A549 (cell line): ENCODE results near the gene LAMC2. TPM values are rescaled to one million over a fixed set of nuclear protein-coding genes. Genes with fewer than 3 reads are reported as not detected.

ENCODE experiments used
- ATAC-seq, 2 experiments: fragments of 200-7000 bp in 1 of 2; fragments of >200 bp in 1 of 2; cut with Nextera tagmentation in 1 of 2; cut with Tn5 transposase in 1 of 2; 3 replicates each; pipeline versions ENCODE4 v1.8.0 to v1.9.1; 2018 to 2020; ENCODE audit warnings: mild to moderate bottlenecking in 1 of 2, moderate library complexity in 1 of 2
- CTCF ChIA-PET: fragments of 300-600 bp; sonication (Branson Sonifier 250); formaldehyde crosslinking; extraction: SDS; loops from one replicate; lab custom pipeline; 2021; ENCODE audit warnings: antibody characterized with exemption, inconsistent platforms; lab: Yijun Ruan, JAX
- POLR2A ChIA-PET: fragments of 350-600 bp; formaldehyde crosslinking; extraction: SDS; loops from one replicate; lab custom pipeline; 2021; ENCODE audit warnings: antibody characterized with exemption, inconsistent platforms; lab: Yijun Ruan, JAX
- DNase-seq, 2 experiments: peaks; one replicate each; pipeline versions ENCODE4 v3.0.0 to v3.0.0-alpha.2; 2011 to 2016; ENCODE audit warnings: low read depth in 1 of 2, low spot score in 1 of 2
- FAIRE-seq: peaks from 2 replicates; lab custom pipeline; 2011; peaks lifted over from hg19 to GRCh38; lab: Jason Lieb, UNC
- H3K27ac ChIP-seq, 2 experiments: fragments of >200 bp; sonication (Bioruptor Twin); formaldehyde crosslinking; 3 replicates each; pipeline ENCODE4 v1.5.1; 2016 to 2017
- H3K4me1 ChIP-seq: fragments of >200 bp; sonication (Bioruptor Twin); formaldehyde crosslinking; 3 replicates; pipeline ENCODE4 v1.6.1; 2016
- H3K4me2 ChIP-seq: fragments of >200 bp; sonication (Bioruptor Twin); formaldehyde crosslinking; 3 replicates; pipeline ENCODE4 v1.6.1; 2016
- H3K4me3 ChIP-seq: fragments of >200 bp; sonication (Bioruptor Twin); formaldehyde crosslinking; 3 replicates; pipeline ENCODE4 v1.5.1; 2016
- H3K9me3 ChIP-seq: fragments of >200 bp; sonication (Bioruptor Twin); formaldehyde crosslinking; 3 replicates; pipeline ENCODE4 v1.6.1; 2016
- CBX8 ChIP-seq: fragments of 200-600 bp; sonication (generic); IDR thresholded peaks from 2 replicates; pipeline ENCODE4 v1.6.1; 2016
- CEBPB ChIP-seq, 2 experiments: fragments of >200 bp in 1 of 2; sonication (Bioruptor Twin) in 1 of 2; formaldehyde crosslinking in 1 of 2; IDR thresholded peaks; 2 replicates each; pipeline ENCODE4 v1.6.1; 2012 to 2016
- EHF ChIP-seq: fragments of 250-450 bp; sonication (Bioruptor Pico); IDR thresholded peaks from 2 replicates; pipeline ENCODE4 v1.5.0; 2020; ENCODE audit warnings: mild to moderate bottlenecking
- EHMT2 ChIP-seq: fragments of 200-600 bp; sonication (generic); IDR thresholded peaks from 2 replicates; pipeline ENCODE4 v1.6.1; 2016; ENCODE audit warnings: antibody characterized with exemption, low read depth, mild to moderate bottlenecking, moderate library complexity
- ESRRA ChIP-seq: fragments of 150-350 bp; IDR thresholded peaks from 2 replicates; pipeline ENCODE4 v1.6.1; 2014; ENCODE audit warnings: mild to moderate bottlenecking, low read length, borderline replicate concordance
- FOXS1 ChIP-seq: fragments of 250-450 bp; sonication (Bioruptor Pico); IDR thresholded peaks from 2 replicates; pipeline ENCODE4 v1.5.0; 2020; ENCODE audit warnings: mild to moderate bottlenecking, moderate library complexity
- HDAC2 ChIP-seq: fragments of 200-600 bp; sonication (generic); IDR thresholded peaks from 2 replicates; pipeline ENCODE4 v1.6.1; 2016
- JUNB ChIP-seq: fragments of >200 bp; sonication (Bioruptor Twin); formaldehyde crosslinking; IDR thresholded peaks from 2 replicates; pipeline ENCODE4 v1.6.1; 2016
- MAFK ChIP-seq: fragments of 450-650 bp; IDR thresholded peaks from 2 replicates; pipeline ENCODE4 v1.6.1; 2014; ENCODE audit not compliant: partially characterized antibody
- MYC ChIP-seq: IDR thresholded peaks from 2 replicates; pipeline ENCODE4 v1.6.1; 2012; ENCODE audit warnings: mild to moderate bottlenecking, inconsistent platforms, low read length, improper control_type of control experiment, borderline replicate concordance
- NPAS2 ChIP-seq: fragments of 250-450 bp; sonication (Bioruptor Pico); IDR thresholded peaks from 2 replicates; pipeline ENCODE4 v1.8.0; 2022; ENCODE audit warnings: mild to moderate bottlenecking, moderate library complexity, borderline replicate concordance
- POLR2A ChIP-seq: IDR thresholded peaks from 2 replicates; pipeline ENCODE4 v1.6.1; 2012; ENCODE audit warnings: mild to moderate bottlenecking, low read length
- POLR2AphosphoS2 ChIP-seq: conservative IDR thresholded peaks from 2 replicates; pipeline ENCODE4 v1.6.1; 2012; ENCODE audit warnings: low read length, improper control_type of control experiment, inconsistent platforms
- RAD21 ChIP-seq, 2 experiments: fragments of >200 bp in 1 of 2; sonication (Bioruptor Twin) in 1 of 2; formaldehyde crosslinking in 1 of 2; IDR thresholded peaks in 1 of 2; conservative IDR thresholded peaks in 1 of 2; 2 replicates in 1 of 2; 3 replicates in 1 of 2; pipeline ENCODE4 v1.6.1; 2012 to 2018; ENCODE audit warnings: inconsistent platforms in 1 of 2
- RNF2 ChIP-seq: fragments of 200-600 bp; sonication (generic); IDR thresholded peaks from 2 replicates; pipeline ENCODE4 v1.6.1; 2016; ENCODE audit warnings: low read depth, mild to moderate bottlenecking, antibody characterized with exemption, moderate library complexity, borderline replicate concordance
- SMC3 ChIP-seq: fragments of >200 bp; sonication (Bioruptor Twin); formaldehyde crosslinking; IDR thresholded peaks from 3 replicates; pipeline ENCODE4 v1.6.1; 2018; ENCODE audit warnings: inconsistent platforms
- ZFP36 ChIP-seq: fragments of 450-650 bp; IDR thresholded peaks from 2 replicates; pipeline ENCODE4 v1.6.1; 2014; ENCODE audit warnings: borderline replicate concordance; ENCODE audit not compliant: partially characterized antibody
- ZNF302 ChIP-seq: fragments of 250-450 bp; sonication (Bioruptor Pico); IDR thresholded peaks from 2 replicates; pipeline ENCODE4 v1.9.0; 2021; ENCODE audit warnings: inconsistent platforms, mild to moderate bottlenecking, moderate library complexity
- WGBS: methylation state at CpG from one replicate; pipeline ENCODE4 v1.1.6; 2017; ENCODE audit errors: missing lambda C conversion rate; 5-methylcytosine and 5-hydroxymethylcytosine counted together
- polyA plus RNA-seq, 4 experiments: library from polyadenylated mRNA; depleted of rRNA in 3 of 4; stranded (reverse); fragments of >200 nt; fragmentation: RNase III in 1 of 4; extraction: RNeasy Plus Mini Kit Qiagen cat#74134 plus additional on column Dnase treatment in 1 of 4; gene quantifications; 2 replicates in 3 of 4; 3 replicates in 1 of 4; pipeline ENCODE4 v1.2.3, GENCODE V29; 2011 to 2017
- TF ChIP-seq, protein P1 (sequence below): fragments of 450-650 bp; IDR thresholded peaks from 2 replicates; pipeline ENCODE4 v1.6.1; 2014; ENCODE audit warnings: antibody characterized with exemption
- TF ChIP-seq, protein P2 (sequence below): fragments of >200 bp; sonication (Bioruptor Twin); formaldehyde crosslinking; IDR thresholded peaks from 3 replicates; pipeline ENCODE4 v1.5.1; 2016
- TF ChIP-seq, protein P3 (sequence below): IDR thresholded peaks from 2 replicates; pipeline ENCODE4 v1.6.1; 2012
- TF ChIP-seq, protein P4 (sequence below): fragments of 200-600 bp; sonication (generic); IDR thresholded peaks from 2 replicates; pipeline ENCODE4 v1.6.1; 2016; ENCODE audit warnings: antibody characterized with exemption, mild to moderate bottlenecking, moderate library complexity

The LAMC2 gene
- polyA plus RNA-seq, 2 of the 4 experiments (the other 2 are of a cell fraction): 8.5 to 24.1 TPM

DNA sequence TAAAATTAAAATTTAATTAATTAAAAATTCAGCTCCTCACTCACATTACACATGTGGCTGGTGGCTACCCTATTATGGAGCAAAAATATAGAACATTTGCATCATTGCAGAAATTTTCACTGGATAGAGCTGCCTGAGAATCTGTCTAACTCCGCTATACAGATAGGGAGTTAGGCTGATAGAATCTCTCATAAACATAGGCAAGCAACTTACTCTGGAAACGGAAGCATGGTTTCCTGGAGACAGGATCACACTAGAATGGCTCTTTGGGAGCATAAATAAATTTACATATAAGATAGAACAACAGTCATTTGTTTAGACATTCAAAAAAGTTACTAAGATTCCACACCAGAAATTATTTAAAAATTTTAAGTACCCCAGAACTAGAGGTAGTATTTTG is 12.2 kb upstream of the LAMC2 start:
- H3K4me2 ChIP-seq: no peak overlapping the region
- no peak for FAIRE-seq
- ATAC-seq: no peak
- no peak overlapping the region for H3K4me3 ChIP-seq
- H3K9me3 ChIP-seq: no peaks in the 10 kb centered on the region
- H3K27ac ChIP-seq: no peak overlapping the region
- ChIA-PET CTCF (interaction anchor here (1.1 kb wide), 1 partner anchor 13 kb away, joined by 3 read pairs; no protein-coding TSS in a partner anchor), POLR2A (no interaction called here)
- peaks cover 13% of the 10 kb centered on the region for H3K4me1 ChIP-seq
- TF ChIP-seq MAFK (no peak), JUNB (no peak), CBX8 (no peak), SMC3 (no peak), POLR2A (no peak), HDAC2 (no peak), ESRRA (no peak), MYC (no peak), FOXS1 (CRISPR knock-in tag) (no peak), NPAS2 (no peak)
- TF ChIP-seq, protein P1, sequence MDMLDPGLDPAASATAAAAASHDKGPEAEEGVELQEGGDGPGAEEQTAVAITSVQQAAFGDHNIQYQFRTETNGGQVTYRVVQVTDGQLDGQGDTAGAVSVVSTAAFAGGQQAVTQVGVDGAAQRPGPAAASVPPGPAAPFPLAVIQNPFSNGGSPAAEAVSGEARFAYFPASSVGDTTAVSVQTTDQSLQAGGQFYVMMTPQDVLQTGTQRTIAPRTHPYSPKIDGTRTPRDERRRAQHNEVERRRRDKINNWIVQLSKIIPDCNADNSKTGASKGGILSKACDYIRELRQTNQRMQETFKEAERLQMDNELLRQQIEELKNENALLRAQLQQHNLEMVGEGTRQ: no peak
- TF ChIP-seq, protein P2, sequence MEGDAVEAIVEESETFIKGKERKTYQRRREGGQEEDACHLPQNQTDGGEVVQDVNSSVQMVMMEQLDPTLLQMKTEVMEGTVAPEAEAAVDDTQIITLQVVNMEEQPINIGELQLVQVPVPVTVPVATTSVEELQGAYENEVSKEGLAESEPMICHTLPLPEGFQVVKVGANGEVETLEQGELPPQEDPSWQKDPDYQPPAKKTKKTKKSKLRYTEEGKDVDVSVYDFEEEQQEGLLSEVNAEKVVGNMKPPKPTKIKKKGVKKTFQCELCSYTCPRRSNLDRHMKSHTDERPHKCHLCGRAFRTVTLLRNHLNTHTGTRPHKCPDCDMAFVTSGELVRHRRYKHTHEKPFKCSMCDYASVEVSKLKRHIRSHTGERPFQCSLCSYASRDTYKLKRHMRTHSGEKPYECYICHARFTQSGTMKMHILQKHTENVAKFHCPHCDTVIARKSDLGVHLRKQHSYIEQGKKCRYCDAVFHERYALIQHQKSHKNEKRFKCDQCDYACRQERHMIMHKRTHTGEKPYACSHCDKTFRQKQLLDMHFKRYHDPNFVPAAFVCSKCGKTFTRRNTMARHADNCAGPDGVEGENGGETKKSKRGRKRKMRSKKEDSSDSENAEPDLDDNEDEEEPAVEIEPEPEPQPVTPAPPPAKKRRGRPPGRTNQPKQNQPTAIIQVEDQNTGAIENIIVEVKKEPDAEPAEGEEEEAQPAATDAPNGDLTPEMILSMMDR: no peak
- no peak for DNase-seq
- 93% methylated on average over 2 of the region's 2 CpGs for WGBS

DNA sequence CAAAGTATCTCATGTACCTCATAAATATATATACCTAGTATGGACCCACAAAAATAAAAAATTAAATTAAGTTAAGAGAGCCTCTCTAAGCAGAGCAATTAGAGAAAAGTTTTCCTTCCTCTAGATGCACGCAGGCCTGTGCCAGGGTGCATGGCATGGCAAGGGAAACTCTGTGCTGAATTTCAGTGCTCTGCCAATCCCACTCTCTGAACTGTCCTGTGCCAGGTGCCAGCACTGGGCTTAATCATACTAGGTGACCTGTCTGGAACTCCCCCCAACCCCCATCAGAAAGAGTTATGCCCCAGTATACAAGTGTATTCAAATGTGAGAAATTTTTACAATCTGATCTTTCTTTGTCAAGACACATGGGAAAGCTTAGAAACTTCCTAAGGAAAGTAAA is 10.4 kb upstream of the LAMC2 start:
- H3K4me2 ChIP-seq: no peak overlapping the region
- CTCF ChIA-PET: interaction anchor here (3.0 kb wide), 1 partner anchor 8 kb away, joined by 16 read pairs; no protein-coding TSS in a partner anchor
- no peak for ATAC-seq
- WGBS: 80% methylated on average over 1 of the region's 1 CpG
- TF ChIP-seq EHMT2 (no peak), POLR2AphosphoS2 (no peak), RNF2 (no peak)
- TF ChIP-seq, all 56 proteins: peak for 0
- no peaks in the 10 kb centered on the region for H3K9me3 ChIP-seq
- FAIRE-seq: no peak
- H3K4me3 ChIP-seq: no peak overlapping the region
- DNase-seq: no peak
- H3K4me1 ChIP-seq: peaks cover 29% of the 10 kb centered on the region
- POLR2A ChIA-PET: no interaction called here
- peak overlapping the region in 1 of 2 experiments; percentile 50; a peak in 3 of 6 replicates for H3K27ac ChIP-seq

DNA sequence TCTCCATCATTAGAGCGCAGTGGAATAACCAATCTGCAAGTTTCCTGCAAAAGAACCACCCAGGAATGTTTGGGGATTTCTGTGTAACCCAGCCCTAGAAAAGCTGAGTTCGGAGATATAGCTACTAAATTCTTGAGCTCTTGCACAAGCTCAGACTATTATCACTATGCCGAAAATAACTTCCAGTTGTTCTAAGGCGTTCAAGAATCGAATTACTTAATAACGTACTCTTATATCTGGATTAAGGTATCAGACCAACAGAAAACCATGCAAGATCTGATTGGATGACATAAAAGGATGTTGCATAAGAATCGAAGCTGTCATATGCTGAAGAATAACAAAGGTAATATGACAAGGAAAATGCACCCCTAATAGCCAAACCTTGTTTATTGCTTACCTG is 7.5 kb upstream of the LAMC2 start:
- CTCF ChIA-PET: interaction anchor here (0.9 to 3.0 kb wide), 2 partner anchors 11 to 60 kb away, joined by 3 to 16 read pairs; no protein-coding TSS in a partner anchor
- H3K27ac ChIP-seq: peak overlapping the region; percentile 76 to 79; a peak in 3 of 6 replicates
- POLR2A ChIA-PET: no interaction called here
- H3K4me2 ChIP-seq: peak overlapping the region; percentile 35; the same call in 2 of the 3 replicates
- ATAC-seq: no peak
- no peak for FAIRE-seq
- 56% methylated on average over 7 of the region's 7 CpGs for WGBS
- no peak for TF ChIP-seq MYC
- no peak for TF ChIP-seq HDAC2
- no peak for TF ChIP-seq ZNF302 (CRISPR knock-in tag)
- TF ChIP-seq, protein P3, sequence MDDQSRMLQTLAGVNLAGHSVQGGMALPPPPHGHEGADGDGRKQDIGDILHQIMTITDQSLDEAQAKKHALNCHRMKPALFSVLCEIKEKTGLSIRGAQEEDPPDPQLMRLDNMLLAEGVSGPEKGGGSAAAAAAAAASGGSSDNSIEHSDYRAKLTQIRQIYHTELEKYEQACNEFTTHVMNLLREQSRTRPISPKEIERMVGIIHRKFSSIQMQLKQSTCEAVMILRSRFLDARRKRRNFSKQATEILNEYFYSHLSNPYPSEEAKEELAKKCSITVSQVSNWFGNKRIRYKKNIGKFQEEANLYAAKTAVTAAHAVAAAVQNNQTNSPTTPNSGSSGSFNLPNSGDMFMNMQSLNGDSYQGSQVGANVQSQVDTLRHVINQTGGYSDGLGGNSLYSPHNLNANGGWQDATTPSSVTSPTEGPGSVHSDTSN: no peak
- no peak for TF ChIP-seq FOXS1 (CRISPR knock-in tag)
- TF ChIP-seq CEBPB (IDR thresholded peaks at IDR 0.05): peak; percentile 8 to 67; a peak in 2 of 4 replicates
- TF ChIP-seq, all 56 proteins: peak for 1
- Histone ChIP-seq H3K9me3 (no peaks in the 10 kb centered on the region), H3K4me3 (no peak overlapping the region), H3K4me1 (peaks cover 43% of the 10 kb centered on the region)
- no peak for DNase-seq

DNA sequence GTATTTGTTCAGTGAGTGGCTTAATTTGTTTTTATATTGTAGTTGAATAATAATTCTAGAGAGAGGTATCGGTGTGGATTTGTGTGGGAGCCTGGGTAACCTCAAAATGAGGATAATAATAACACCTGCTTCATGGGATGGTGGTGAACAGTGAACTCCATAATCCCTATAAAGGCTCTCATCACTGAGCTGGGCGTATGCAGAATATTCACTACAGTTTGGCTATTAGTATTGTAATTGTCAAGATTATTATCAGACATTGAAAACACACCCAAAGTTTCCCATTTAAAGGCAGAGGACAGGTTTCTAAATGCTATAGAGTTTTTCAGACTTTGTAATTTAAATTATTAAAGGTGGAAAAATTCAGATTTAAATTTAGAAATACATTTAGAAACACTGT is 7.0 kb upstream of the LAMC2 start:
- ChIA-PET POLR2A (no interaction called here), CTCF (interaction anchor here (0.6 kb wide), 1 partner anchor 316 kb away, joined by 4 read pairs; no protein-coding TSS in a partner anchor)
- Histone ChIP-seq H3K4me3 (no peak overlapping the region), H3K9me3 (no peaks in the 10 kb centered on the region), H3K4me1 (peaks cover 43% of the 10 kb centered on the region), H3K27ac (peak overlapping the region; percentile 76 to 79; a peak in 5 of 6 replicates), H3K4me2 (peak overlapping the region; percentile 35; the same call in 1 of the 3 replicates)
- ATAC-seq (no peak), FAIRE-seq (no peak), DNase-seq (no peak)
- TF ChIP-seq EHF (CRISPR knock-in tag) (no peak), RAD21 (conservative IDR thresholded peaks at IDR 0.05 in 1 of 2, IDR thresholded peaks at IDR 0.05 in 1 of 2) (no peak), ZFP36 (no peak)
- TF ChIP-seq, protein P4, sequence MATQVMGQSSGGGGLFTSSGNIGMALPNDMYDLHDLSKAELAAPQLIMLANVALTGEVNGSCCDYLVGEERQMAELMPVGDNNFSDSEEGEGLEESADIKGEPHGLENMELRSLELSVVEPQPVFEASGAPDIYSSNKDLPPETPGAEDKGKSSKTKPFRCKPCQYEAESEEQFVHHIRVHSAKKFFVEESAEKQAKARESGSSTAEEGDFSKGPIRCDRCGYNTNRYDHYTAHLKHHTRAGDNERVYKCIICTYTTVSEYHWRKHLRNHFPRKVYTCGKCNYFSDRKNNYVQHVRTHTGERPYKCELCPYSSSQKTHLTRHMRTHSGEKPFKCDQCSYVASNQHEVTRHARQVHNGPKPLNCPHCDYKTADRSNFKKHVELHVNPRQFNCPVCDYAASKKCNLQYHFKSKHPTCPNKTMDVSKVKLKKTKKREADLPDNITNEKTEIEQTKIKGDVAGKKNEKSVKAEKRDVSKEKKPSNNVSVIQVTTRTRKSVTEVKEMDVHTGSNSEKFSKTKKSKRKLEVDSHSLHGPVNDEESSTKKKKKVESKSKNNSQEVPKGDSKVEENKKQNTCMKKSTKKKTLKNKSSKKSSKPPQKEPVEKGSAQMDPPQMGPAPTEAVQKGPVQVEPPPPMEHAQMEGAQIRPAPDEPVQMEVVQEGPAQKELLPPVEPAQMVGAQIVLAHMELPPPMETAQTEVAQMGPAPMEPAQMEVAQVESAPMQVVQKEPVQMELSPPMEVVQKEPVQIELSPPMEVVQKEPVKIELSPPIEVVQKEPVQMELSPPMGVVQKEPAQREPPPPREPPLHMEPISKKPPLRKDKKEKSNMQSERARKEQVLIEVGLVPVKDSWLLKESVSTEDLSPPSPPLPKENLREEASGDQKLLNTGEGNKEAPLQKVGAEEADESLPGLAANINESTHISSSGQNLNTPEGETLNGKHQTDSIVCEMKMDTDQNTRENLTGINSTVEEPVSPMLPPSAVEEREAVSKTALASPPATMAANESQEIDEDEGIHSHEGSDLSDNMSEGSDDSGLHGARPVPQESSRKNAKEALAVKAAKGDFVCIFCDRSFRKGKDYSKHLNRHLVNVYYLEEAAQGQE: no peak
- WGBS: 94% methylated on average over 2 of the region's 2 CpGs
